ENCODE results near the gene NADK2. TPM values are rescaled to one million over a fixed set of nuclear protein-coding genes. Genes with fewer than 3 reads are reported as not detected.

NADK2 gene
- total and polyA plus RNA-seq, 3 experiments from 2014 or later: 7.9 to 24.3 (median 22.7) TPM

GRCh38 chr5:36153726-36154125 is 88.0 kb downstream of the NADK2 start:
- Mint-ChIP-seq H3K4me3 (peak overlapping the region; percentile 35 to 98 (median 55)), H3K4me1 (peaks cover 53 to 85% (median 78%) of the 10 kb centered on the region in 3 donors), H3K36me3 (peaks cover 4 to 69% (median 15%) of the 10 kb centered on the region in 3 donors), H3K27ac (peak overlapping the region in 4 of 8 donors; percentile 11 to 93 (median 28)), H3K9me3 (no peaks in the 10 kb centered on the region), H3K27me3 (no peaks in the 10 kb centered on the region)
- peaks cover 18% of the 10 kb centered on the region for H3K4me1 ChIP-seq (ENCODE audit: insufficient read depth, low read length)
- ChIA-PET CTCF (interaction anchor here (1.4 to 4.0 kb wide), 2 partner anchors 15 to 88 kb away, joined by 3 to 16 read pairs; partner anchors contain the start of gene NADK2), POLR2A (interaction anchor here (3.9 kb wide), 1 partner anchor 88 kb away, joined by 35 read pairs; the partner anchor contains the start of gene NADK2)
- H3K27ac ChIP-seq (ENCODE audit: low read depth, low read length): no peak overlapping the region
- H3K36me3 ChIP-seq (ENCODE audit: insufficient read depth, low read length): peaks cover 5% of the 10 kb centered on the region
- H3K4me3 ChIP-seq (ENCODE audit: low read length): no peak overlapping the region
- no peak for DNase-seq
- no peaks in the 10 kb centered on the region for H3K9me3 ChIP-seq (ENCODE audit: low read length)
- H3K27me3 ChIP-seq (ENCODE audit: insufficient read depth, low read length, poor library complexity, severe bottlenecking): no peaks in the 10 kb centered on the region

GRCh38 chr5:36153298-36153677 is 88.4 kb downstream of the NADK2 start:
- Mint-ChIP-seq H3K27ac (peak overlapping the region in 6 of 8 donors; percentile 7 to 93 (median 26)), H3K27me3 (no peaks in the 10 kb centered on the region), H3K36me3 (peaks cover 4 to 64% (median 15%) of the 10 kb centered on the region in 3 donors), H3K4me3 (peak overlapping the region; percentile 35 to 98 (median 55)), H3K4me1 (peaks cover 53 to 85% (median 78%) of the 10 kb centered on the region in 3 donors), H3K9me3 (no peaks in the 10 kb centered on the region)
- H3K4me1 ChIP-seq (ENCODE audit: insufficient read depth, low read length): peaks cover 18% of the 10 kb centered on the region
- peak overlapping the region; percentile 76 for H3K27ac ChIP-seq (ENCODE audit: low read depth, low read length)
- H3K4me3 ChIP-seq (ENCODE audit: low read length): no peak overlapping the region
- DNase-seq: no peak
- H3K36me3 ChIP-seq (ENCODE audit: insufficient read depth, low read length): peaks cover 5% of the 10 kb centered on the region
- no peaks in the 10 kb centered on the region for H3K9me3 ChIP-seq (ENCODE audit: low read length)
- POLR2A ChIA-PET: interaction anchor here (3.9 kb wide), 1 partner anchor 89 kb away, joined by 35 read pairs; the partner anchor contains the start of gene NADK2
- no peaks in the 10 kb centered on the region for H3K27me3 ChIP-seq (ENCODE audit: insufficient read depth, low read length, poor library complexity, severe bottlenecking)
- CTCF ChIA-PET: interaction anchor here (1.4 to 4.0 kb wide), 2 partner anchors 15 to 88 kb away, joined by 3 to 16 read pairs; partner anchors contain the start of gene NADK2

- Mint-ChIP-seq H3K27me3 (no peaks in the 10 kb centered on the region), H3K9me3 (no peaks in the 10 kb centered on the region), H3K27ac (peak overlapping the region; percentile 73 to 96 (median 94)), H3K36me3 (peaks cover 4 to 58% (median 14%) of the 10 kb centered on the region in 3 donors), H3K4me3 (peak overlapping the region; percentile 94 to 99 (median 96)), H3K4me1 (peaks cover 54 to 85% (median 82%) of the 10 kb centered on the region in 3 donors)
- Histone ChIP-seq H3K27ac (ENCODE audit: low read depth, low read length) (peak overlapping the region; percentile 76), H3K9me3 (ENCODE audit: low read length) (no peaks in the 10 kb centered on the region), H3K4me1 (ENCODE audit: insufficient read depth, low read length) (peaks cover 18% of the 10 kb centered on the region), H3K4me3 (ENCODE audit: low read length) (peak overlapping the region; percentile 80), H3K36me3 (ENCODE audit: insufficient read depth, low read length) (peaks cover 5% of the 10 kb centered on the region), H3K27me3 (ENCODE audit: insufficient read depth, low read length, poor library complexity, severe bottlenecking) (no peaks in the 10 kb centered on the region)
- DNase-seq: no peak
- POLR2A ChIA-PET: interaction anchor here (1.2 to 3.9 kb wide), 4 partner anchors 14 to 1223 kb away, joined by 4 to 35 read pairs (median 6); partner anchors contain the start of genes DNAJC21, NADK2 and NIPBL
- CTCF ChIA-PET: interaction anchor here (1.4 to 4.0 kb wide), 2 partner anchors 16 to 89 kb away, joined by 3 to 16 read pairs; partner anchors contain the start of gene NADK2
These were observed 89.1 kb downstream of the NADK2 start for GRCh38 chr5:36152324-36153297.

- H3K36me3 Mint-ChIP-seq: peaks cover 4 to 48% (median 11%) of the 10 kb centered on the region in 3 donors
- Histone ChIP-seq H3K4me1 (ENCODE audit: insufficient read depth, low read length) (peaks cover 18% of the 10 kb centered on the region), H3K4me3 (ENCODE audit: low read length) (peak within 1 kb of the TSS; percentile 80), H3K27me3 (ENCODE audit: insufficient read depth, low read length, poor library complexity, severe bottlenecking) (no peaks in the 10 kb centered on the region), H3K9me3 (ENCODE audit: low read length) (no peaks in the 10 kb centered on the region), H3K36me3 (ENCODE audit: insufficient read depth, low read length) (peaks cover 5% of the 10 kb centered on the region), H3K27ac (ENCODE audit: low read depth, low read length) (peak within 1 kb of the TSS; percentile 76)
- POLR2A ChIA-PET: interaction anchor here (0.9 to 3.9 kb wide), 5 partner anchors 11 to 1222 kb away, joined by 3 to 35 read pairs (median 6); partner anchors contain the start of genes DNAJC21, NADK2 and NIPBL
- peak within 1 kb of the TSS; percentile 73 to 96 (median 94) for H3K27ac Mint-ChIP-seq
- H3K4me1 Mint-ChIP-seq: peaks cover 56 to 87% (median 83%) of the 10 kb centered on the region in 3 donors
- CTCF ChIA-PET: interaction anchor here (1.1 to 4.0 kb wide), 3 partner anchors 8 to 90 kb away, joined by 3 to 16 read pairs (median 8); partner anchors contain the start of gene NADK2
- H3K4me3 Mint-ChIP-seq: peak within 1 kb of the TSS; percentile 94 to 99 (median 96)
- peak; percentile 96 to 98 (median 97) for DNase-seq
- H3K27me3 Mint-ChIP-seq: no peaks in the 10 kb centered on the region
- H3K9me3 Mint-ChIP-seq: no peaks in the 10 kb centered on the region
These were observed 90.0 kb downstream of the NADK2 start, which contains the start of the genes LMBRD2 and SKP2 for GRCh38 chr5:36151434-36152323. TSS of gene LMBRD2 (minus strand) at chr5:36151887. CDS start at chr5:36143349, 8,538 bp downstream. TSS of gene SKP2 (plus strand) at chr5:36152111. CDS start at chr5:36152263, 152 bp downstream.

GRCh38 chr5:36150676-36151433 is 90.9 kb downstream of the NADK2 start:
- peaks cover 4 to 40% (median 12%) of the 10 kb centered on the region in 3 donors for H3K36me3 Mint-ChIP-seq
- peak overlapping the region; percentile 73 to 96 (median 94) for H3K27ac Mint-ChIP-seq
- no peaks in the 10 kb centered on the region for H3K27me3 Mint-ChIP-seq
- ChIA-PET CTCF (interaction anchor here (1.1 to 4.0 kb wide), 3 partner anchors 9 to 91 kb away, joined by 3 to 16 read pairs (median 8); partner anchors contain the start of gene NADK2), POLR2A (interaction anchor here (0.9 to 3.9 kb wide), 4 partner anchors 10 to 725 kb away, joined by 3 to 35 read pairs (median 5); partner anchors contain the start of genes NADK2 and NIPBL)
- DNase-seq: peak; percentile 15 to 56 (median 19)
- H3K9me3 Mint-ChIP-seq: no peaks in the 10 kb centered on the region
- Histone ChIP-seq H3K36me3 (ENCODE audit: insufficient read depth, low read length) (peaks cover 2% of the 10 kb centered on the region), H3K27ac (ENCODE audit: low read depth, low read length) (peak overlapping the region; percentile 76), H3K27me3 (ENCODE audit: insufficient read depth, low read length, poor library complexity, severe bottlenecking) (no peaks in the 10 kb centered on the region), H3K4me1 (ENCODE audit: insufficient read depth, low read length) (peaks cover 18% of the 10 kb centered on the region), H3K4me3 (ENCODE audit: low read length) (peak overlapping the region; percentile 80), H3K9me3 (ENCODE audit: low read length) (no peaks in the 10 kb centered on the region)
- peak overlapping the region; percentile 94 to 99 (median 96) for H3K4me3 Mint-ChIP-seq
- H3K4me1 Mint-ChIP-seq: peaks cover 54 to 82% (median 80%) of the 10 kb centered on the region in 3 donors

DNA sequence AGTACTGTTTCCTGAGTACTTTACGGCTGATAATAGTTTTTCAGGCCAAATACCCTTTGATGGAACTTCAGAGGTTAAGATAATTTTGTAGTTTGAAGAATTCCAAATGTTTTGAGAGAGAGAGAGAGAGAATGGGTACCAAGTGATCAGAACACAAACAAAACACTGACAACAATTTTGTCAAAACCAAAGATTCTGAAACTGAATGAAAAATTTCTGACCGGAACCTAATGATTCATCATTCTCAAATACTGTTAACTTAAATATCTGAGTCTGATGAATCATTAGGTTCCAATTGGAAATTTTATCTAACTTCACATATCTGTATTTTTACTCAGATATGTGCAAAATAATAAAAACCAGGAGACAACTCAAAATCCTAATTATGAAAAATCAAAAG is 94.0 kb downstream of the NADK2 start:
- Mint-ChIP-seq H3K9me3 (no peaks in the 10 kb centered on the region), H3K27me3 (no peaks in the 10 kb centered on the region), H3K36me3 (peaks cover 0 to 16% (median 5%) of the 10 kb centered on the region in 3 donors), H3K4me1 (peaks cover 36 to 56% (median 53%) of the 10 kb centered on the region in 3 donors), H3K27ac (no peak overlapping the region), H3K4me3 (peak overlapping the region in 1 of 7 donors; percentile 17)
- Histone ChIP-seq H3K4me1 (ENCODE audit: insufficient read depth, low read length) (peaks cover 15% of the 10 kb centered on the region), H3K27me3 (ENCODE audit: insufficient read depth, low read length, poor library complexity, severe bottlenecking) (no peaks in the 10 kb centered on the region), H3K9me3 (ENCODE audit: low read length) (no peaks in the 10 kb centered on the region), H3K4me3 (ENCODE audit: low read length) (no peak overlapping the region), H3K27ac (ENCODE audit: low read depth, low read length) (no peak overlapping the region), H3K36me3 (ENCODE audit: insufficient read depth, low read length) (no peaks in the 10 kb centered on the region)
- DNase-seq: no peak
- ChIA-PET CTCF (no interaction called here), POLR2A (no interaction called here)
